Psoas muscle (tissue), 7 donors: ENCODE results near the gene TAGLN2. TPM values are rescaled to one million over a fixed set of nuclear protein-coding genes. Genes with fewer than 3 reads are reported as not detected.

Source experiments
- polyA plus RNA-seq, 3 donors: library from polyadenylated mRNA; stranded (reverse); fragments of 200-250 nt; gene quantifications; one replicate each; pipeline ENCODE4 v1.2.3, GENCODE V29; 2013
- total RNA-seq, 4 donors: library from RNA; stranded (reverse); fragmentation: NEBNext Ultra II Directional in 2 of 4; extraction: Animal tissue kit (Norgen Biotek cat#: 25700) in 2 of 4; gene quantifications; one replicate each; pipeline versions ENCODE4 v1.2.1 to v1.2.4, GENCODE V29; 2021 to 2023
- donor health status: healthy with polysubstance abuse.
- donor health status: DM: no; HTN: no; CAD: no; lungs with moderate emphysema.
- donor health status: Bipolar disorder and iron deficiency.
- donor health status: healthy.
- donor health status: DM: no; HTN: no; CAD: no.
- donor health status: DM: no; HTN: no; CAD: no.
- donor health status: DM: yes; HTN: yes; CAD: no.

The TAGLN2 gene
- total and polyA plus RNA-seq, 7 donors: 29.6 to 91.6 (median 46.0) TPM

Other genes with a start within 250 kb of the TAGLN2 start
- under 1 TPM in 2 of 4 donors, not detected in 2; 0.30 to 0.46 TPM for gene CRP, start 210.9 kb downstream of the TAGLN2 start, total RNA-seq
- gene CRP, start 210.9 kb downstream of the TAGLN2 start, polyA plus RNA-seq: under 1 TPM in 2 of 3 donors, not detected in 1; 0.04 to 0.05 TPM
- gene DUSP23, start 144.5 kb downstream of the TAGLN2 start, total RNA-seq: 10 to 100 TPM; 18.5 to 46.5 (median 29.3) TPM
- 100 to 1,000 TPM in 1 of 3 donors, 10 to 100 TPM in 2; 50.1 to 236 (median 70.0) TPM for gene DUSP23, start 144.5 kb downstream of the TAGLN2 start, polyA plus RNA-seq
- gene FCRL6, start 123.1 kb downstream of the TAGLN2 start, total RNA-seq: under 1 TPM in 3 of 4 donors, not detected in 1; 0.20 to 0.39 (median 0.32) TPM
- under 1 TPM in 1 of 3 donors, not detected in 2; 0.21 TPM for gene FCRL6, start 123.1 kb downstream of the TAGLN2 start, polyA plus RNA-seq
- gene SLAMF8, start 98.6 kb downstream of the TAGLN2 start, total RNA-seq: 1 to 10 TPM; 1.1 to 1.6 (median 1.4) TPM
- gene SLAMF8, start 98.6 kb downstream of the TAGLN2 start, polyA plus RNA-seq: under 1 TPM; 0.10 to 0.63 (median 0.22) TPM
- not detected for gene VSIG8, start 62.9 kb downstream of the TAGLN2 start, total RNA-seq
- not detected for gene VSIG8, start 62.9 kb downstream of the TAGLN2 start, polyA plus RNA-seq
- gene CFAP45, start 25.3 kb downstream of the TAGLN2 start, total RNA-seq: under 1 TPM in 1 of 4 donors, not detected in 3; 0.42 TPM
- gene CFAP45, start 25.3 kb downstream of the TAGLN2 start, polyA plus RNA-seq: under 1 TPM; 0.04 to 0.25 (median 0.13) TPM
- not detected for gene IGSF9, start 20.1 kb upstream of the TAGLN2 start, total RNA-seq
- under 1 TPM in 2 of 3 donors, not detected in 1; 0.01 TPM for gene IGSF9, start 20.1 kb upstream of the TAGLN2 start, polyA plus RNA-seq
- gene SLAMF9, start 28.7 kb upstream of the TAGLN2 start, total RNA-seq: not detected
- gene SLAMF9, start 28.7 kb upstream of the TAGLN2 start, polyA plus RNA-seq: not detected
- gene PIGM, start 106.5 kb upstream of the TAGLN2 start, total RNA-seq: 1 to 10 TPM in 3 of 4 donors, under 1 TPM in 1; 0.84 to 1.5 (median 1.4) TPM
- 1 to 10 TPM in 2 of 3 donors, under 1 TPM in 1; 0.66 to 1.4 (median 1.3) TPM for gene PIGM, start 106.5 kb upstream of the TAGLN2 start, polyA plus RNA-seq
- under 1 TPM in 2 of 4 donors, not detected in 2; 0.08 to 0.09 TPM for gene KCNJ10, start 144.7 kb upstream of the TAGLN2 start, total RNA-seq
- under 1 TPM in 2 of 3 donors, not detected in 1; 0.01 to 0.03 TPM for gene KCNJ10, start 144.7 kb upstream of the TAGLN2 start, polyA plus RNA-seq
- gene KCNJ9, start 156.0 kb upstream of the TAGLN2 start, total RNA-seq: not detected
- under 1 TPM in 2 of 3 donors, not detected in 1; 0.01 to 0.04 TPM for gene KCNJ9, start 156.0 kb upstream of the TAGLN2 start, polyA plus RNA-seq
- gene IGSF8, start 173.1 kb upstream of the TAGLN2 start, total RNA-seq: 1 to 10 TPM; 4.3 to 8.6 (median 6.4) TPM
- 1 to 10 TPM; 4.9 to 6.5 (median 6.4) TPM for gene IGSF8, start 173.1 kb upstream of the TAGLN2 start, polyA plus RNA-seq
- 1,000 to 10,000 TPM in 1 of 4 donors, 100 to 1,000 TPM in 3; 523 to 1,040 (median 587) TPM for gene ATP1A2, start 190.3 kb upstream of the TAGLN2 start, total RNA-seq
- gene ATP1A2, start 190.3 kb upstream of the TAGLN2 start, polyA plus RNA-seq: 100 to 1,000 TPM in 2 of 3 donors, 10 to 100 TPM in 1; 52.5 to 194 (median 162) TPM
- gene ATP1A4, start 226.1 kb upstream of the TAGLN2 start, total RNA-seq: 1 to 10 TPM in 1 of 4 donors, under 1 TPM in 3; 0.07 to 2.0 (median 0.38) TPM
- 1 to 10 TPM in 1 of 3 donors, under 1 TPM in 2; 0.03 to 1.3 (median 0.13) TPM for gene ATP1A4, start 226.1 kb upstream of the TAGLN2 start, polyA plus RNA-seq